Glomerular visceral epithelial cell (primary cell): ENCODE measurements around the gene ABLIM3.

ENCODE experiments used
- DNase-seq: peaks from one replicate; pipeline ENCODE4 v3.0.0-alpha.2; 2016; ENCODE audit errors: extremely low spot score

ABLIM3 gene

GRCh38 chr5:149141224-149141956, at the start of gene ABLIM3:
TSS of gene ABLIM3 (plus strand) at chr5:149141493. CDS start at chr5:149142096, 603 bp downstream.
- DNase-seq: peak; percentile 83

- DNase-seq: no peak
Observed at GRCh38 chr5:149093625-149094024, 47.7 kb upstream of the ABLIM3 start.

- DNase-seq: no peak
Observed at GRCh38 chr5:149094996-149095395, 46.3 kb upstream of the ABLIM3 start.

GRCh38 chr5:149099920-149100319, 41.4 kb upstream of the ABLIM3 start:
- DNase-seq: no peak

GRCh38 chr5:149100331-149100730, 41.0 kb upstream of the ABLIM3 start:
- DNase-seq: no peak

- no peak for DNase-seq
Observed at GRCh38 chr5:149108651-149109280, 32.5 kb upstream of the ABLIM3 start.

GRCh38 chr5:149110406-149110805, 30.9 kb upstream of the ABLIM3 start:
- DNase-seq: no peak

- DNase-seq: peak; percentile 25
Observed at GRCh38 chr5:149113669-149114068, 27.6 kb upstream of the ABLIM3 start.

- peak; percentile 82 for DNase-seq
Observed at GRCh38 chr5:149114403-149115312, 26.6 kb upstream of the ABLIM3 start.

GRCh38 chr5:149117970-149118369, 23.3 kb upstream of the ABLIM3 start:
- no peak for DNase-seq

- DNase-seq: no peak
Observed at GRCh38 chr5:149118463-149118862, 22.8 kb upstream of the ABLIM3 start.

- no peak for DNase-seq
Observed at GRCh38 chr5:149121145-149121544, 20.1 kb upstream of the ABLIM3 start.

- DNase-seq: no peak
Observed at GRCh38 chr5:149123211-149123610, 18.1 kb upstream of the ABLIM3 start.

GRCh38 chr5:149125386-149125891, 15.9 kb upstream of the ABLIM3 start:
- DNase-seq: no peak

GRCh38 chr5:149126906-149127305, 14.4 kb upstream of the ABLIM3 start:
- no peak for DNase-seq

GRCh38 chr5:149127394-149127955, 13.8 kb upstream of the ABLIM3 start:
- no peak for DNase-seq

- peak; percentile 43 for DNase-seq
Observed at GRCh38 chr5:149128023-149128875, 13.0 kb upstream of the ABLIM3 start.

- no peak for DNase-seq
Observed at GRCh38 chr5:149129181-149129580, 12.1 kb upstream of the ABLIM3 start.

- peak; percentile 52 for DNase-seq
Observed at GRCh38 chr5:149130121-149130914, 11.0 kb upstream of the ABLIM3 start.

- no peak for DNase-seq
Observed at GRCh38 chr5:149132474-149132873, 8.8 kb upstream of the ABLIM3 start.
